Gastroesophageal sphincter (tissue), 3 donors: Measurements from ENCODE around the gene CHD6.

ENCODE experiments used
- CTCF ChIP-seq, 4 experiments: fragments of 200-600 bp in 2 of 4; fragments of 450-650 bp in 2 of 4; sonication (generic) in 1 of 4; IDR thresholded peaks; one replicate each; pipeline ENCODE4 v1.5.1; 2017 to 2019; ENCODE audit warnings: antibody characterized with exemption in 4 of 4, mild to moderate bottlenecking in 2 of 4, moderate library complexity in 2 of 4
- EP300 ChIP-seq: sonication (generic); formaldehyde crosslinking; IDR thresholded peaks from one replicate; pipeline ENCODE4 v1.6.1; 2017; ENCODE audit warnings: antibody characterized with exemption, mild to moderate bottlenecking

GRCh38 chr20:41418739-41419293 is 199.4 kb downstream of the CHD6 start:
- no peak for TF ChIP-seq CTCF (IDR thresholded peaks at IDR 0.05)
- no peak for TF ChIP-seq EP300
